Activated naive CD8-positive, alpha-beta T cell treated with anti-CD3 and anti-CD28 coated beads, Interleukin-2, amount 50 U/mL, for 24 hours (primary cell): ENCODE results near the gene CNIH2.
"Not testable (repeated sequence)": the region's sequence is repeated elsewhere in the genome, so short reads cannot be mapped to it uniquely, and the experiment has no call there.

ENCODE experiments used
- ATAC-seq: fragments of 150-1000 bp; cut with Tn5 transposase; one replicate; pipeline ENCODE4 v1.10.0; 2021
- DNase-seq: peaks from one replicate; pipeline ENCODE4 v3.0.0; 2021
- H3K27ac Mint-ChIP-seq: one replicate; pipeline ENCODE4 v1.8.0; 2021; ENCODE audit warnings: mild to moderate bottlenecking, mixed read lengths
- H3K27me3 Mint-ChIP-seq: one replicate; pipeline ENCODE4 v1.8.0; 2021; ENCODE audit warnings: mixed read lengths
- H3K36me3 Mint-ChIP-seq: one replicate; pipeline ENCODE4 v1.8.0; 2021; ENCODE audit warnings: low read depth, mixed read lengths
- H3K4me1 Mint-ChIP-seq: one replicate; pipeline ENCODE4 v1.8.0; 2021; ENCODE audit warnings: mixed read lengths
- H3K4me3 Mint-ChIP-seq: one replicate; pipeline ENCODE4 v1.8.0; 2021; ENCODE audit warnings: mild to moderate bottlenecking, moderate library complexity, mixed read lengths
- H3K9me3 Mint-ChIP-seq: one replicate; pipeline ENCODE4 v1.8.0; 2021; ENCODE audit warnings: mixed read lengths

Gene CNIH2

DNA sequence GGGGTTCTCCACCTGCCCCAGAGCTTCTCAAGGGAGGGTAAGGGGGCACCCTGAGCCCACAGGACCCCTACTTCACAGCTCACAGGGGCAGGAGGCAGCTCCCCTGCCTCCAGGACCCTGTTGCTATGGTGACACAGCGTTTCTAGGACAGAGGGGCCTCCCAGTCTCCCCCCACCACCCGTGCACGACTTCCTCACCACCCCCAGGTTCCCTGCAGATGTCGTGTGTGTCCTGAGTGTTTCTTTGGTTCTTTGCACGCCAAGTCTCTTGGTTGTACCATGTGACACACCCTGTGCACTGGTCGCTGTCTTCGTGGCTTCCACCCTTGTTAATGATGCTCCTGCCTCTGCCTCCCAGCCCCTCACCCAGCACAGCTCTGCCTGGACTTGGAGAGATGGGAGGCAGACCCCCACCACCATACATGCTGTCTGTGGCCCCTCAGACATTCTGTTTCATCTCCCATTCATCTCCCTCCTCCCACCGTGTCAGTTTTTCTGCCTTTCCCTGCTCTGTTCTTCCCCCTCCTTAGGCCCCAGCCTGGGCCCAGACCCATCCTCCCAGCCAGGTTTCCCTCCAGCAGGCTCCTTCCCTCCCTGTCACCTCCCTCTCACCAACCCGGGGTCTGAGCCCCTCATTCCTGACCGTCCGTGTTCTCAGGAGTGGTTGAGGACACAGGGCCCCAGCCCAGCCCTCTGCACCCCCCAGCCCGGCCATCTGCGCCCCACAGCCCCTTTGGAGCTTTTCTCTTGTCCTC lies 34.0 kb upstream of the CNIH2 start:
- no peaks in the 10 kb centered on the region for H3K27me3 Mint-ChIP-seq
- no peak overlapping the region for H3K4me3 Mint-ChIP-seq
- ATAC-seq (no peak), DNase-seq (no peak)
- H3K36me3 Mint-ChIP-seq, result peaks cover 10% of the 10 kb centered on the region
- H3K27ac Mint-ChIP-seq, result peak overlapping the region; percentile 76
- H3K4me1 Mint-ChIP-seq, result peaks cover 3% of the 10 kb centered on the region
- no peaks in the 10 kb centered on the region for H3K9me3 Mint-ChIP-seq

DNA sequence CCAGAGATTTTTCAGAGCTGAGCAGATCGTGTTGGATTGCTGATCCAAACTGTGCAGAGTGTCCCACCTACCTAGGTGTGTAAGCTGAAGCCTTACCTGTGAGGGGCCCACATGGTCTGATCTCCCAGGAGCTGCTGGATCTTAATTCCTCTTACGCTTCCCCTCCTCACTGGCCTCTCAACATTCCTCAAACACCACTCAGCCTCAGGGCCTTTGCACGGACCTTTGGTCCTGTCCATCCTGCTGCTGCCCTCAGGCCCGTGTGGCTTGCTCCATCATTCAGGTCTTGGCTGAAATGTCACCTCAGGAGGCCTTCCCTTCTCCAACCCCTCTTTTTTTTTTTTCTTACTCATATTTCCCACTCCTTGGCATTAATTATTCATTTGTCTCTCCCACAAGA lies 30.7 kb upstream of the CNIH2 start:
- Mint-ChIP-seq H3K27ac (peak overlapping the region; percentile 76), H3K36me3 (peaks cover 5% of the 10 kb centered on the region), H3K4me3 (no peak overlapping the region), H3K27me3 (no peaks in the 10 kb centered on the region), H3K4me1 (peaks cover 4% of the 10 kb centered on the region), H3K9me3 (no peaks in the 10 kb centered on the region)
- DNase-seq (no peak), ATAC-seq (no peak)

DNA sequence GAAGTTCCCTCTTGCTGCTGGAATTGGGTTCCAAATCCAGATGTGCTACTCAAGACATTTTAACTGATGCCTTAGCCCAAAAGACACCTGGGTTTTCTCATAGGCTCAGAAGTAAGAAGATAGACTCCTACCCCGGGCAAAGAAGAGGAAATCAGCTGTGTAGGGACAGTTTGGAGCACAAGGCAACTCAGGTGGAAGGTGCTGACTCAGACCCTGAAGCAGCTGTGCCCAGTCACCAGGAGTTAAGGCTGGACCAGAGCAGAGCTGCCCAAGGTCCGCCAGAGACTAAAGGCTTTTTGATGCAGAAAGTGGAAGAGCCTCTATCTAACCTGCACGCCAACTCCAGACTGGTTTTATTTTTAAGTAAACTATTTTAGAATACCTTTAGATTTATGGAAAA lies 30.2 kb upstream of the CNIH2 start:
- Mint-ChIP-seq H3K4me3 (no peak overlapping the region), H3K27ac (peak overlapping the region; percentile 23), H3K27me3 (no peaks in the 10 kb centered on the region), H3K9me3 (no peaks in the 10 kb centered on the region), H3K4me1 (peaks cover 4% of the 10 kb centered on the region), H3K36me3 (peaks cover 5% of the 10 kb centered on the region)
- DNase-seq (no peak), ATAC-seq (no peak)

DNA sequence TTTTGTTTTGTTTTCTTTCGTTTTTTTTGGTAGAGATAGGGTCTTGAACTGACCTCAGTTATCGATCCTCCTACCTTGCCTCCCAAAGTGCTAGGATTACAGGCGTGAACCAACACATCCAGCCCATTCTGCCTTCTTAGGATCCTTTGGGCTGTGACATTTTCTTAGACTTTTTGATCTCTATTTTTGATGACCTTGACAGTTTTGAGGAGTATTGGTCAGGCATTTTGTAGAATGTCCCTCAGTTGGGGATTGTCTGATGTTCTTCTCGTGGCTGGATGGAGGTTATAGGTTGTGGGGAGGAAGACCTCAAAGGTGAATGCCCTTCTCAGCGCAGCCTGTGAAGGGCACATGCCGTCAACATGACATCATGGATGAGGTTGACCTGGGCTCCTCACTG lies 29.1 kb upstream of the CNIH2 start:
- no peaks in the 10 kb centered on the region for H3K27me3 Mint-ChIP-seq
- no peak overlapping the region for H3K27ac Mint-ChIP-seq
- H3K36me3 Mint-ChIP-seq, result peaks cover 3% of the 10 kb centered on the region
- DNase-seq, result no peak
- no peak for ATAC-seq
- H3K9me3 Mint-ChIP-seq, result no peaks in the 10 kb centered on the region
- no peak overlapping the region for H3K4me3 Mint-ChIP-seq
- peaks cover 3% of the 10 kb centered on the region for H3K4me1 Mint-ChIP-seq

DNA sequence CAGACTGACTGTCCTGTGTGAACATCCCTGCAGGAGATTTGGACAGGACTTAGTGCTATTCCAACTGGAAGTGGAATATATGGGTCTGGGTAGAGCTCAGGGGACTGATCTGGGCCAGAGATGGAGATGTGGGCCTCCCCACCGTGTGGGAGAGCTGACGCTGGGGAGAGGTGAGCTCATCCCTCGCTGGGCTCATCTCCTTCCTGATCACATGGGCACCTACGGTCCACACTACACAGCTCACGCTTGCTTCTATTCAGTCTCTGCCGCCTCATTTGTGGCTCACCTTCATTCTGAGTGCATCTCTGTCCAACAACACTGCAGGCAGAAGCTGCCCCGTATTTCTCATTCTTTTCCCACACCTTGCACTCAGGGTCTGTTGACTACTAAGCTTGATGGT lies 26.2 kb upstream of the CNIH2 start:
- peaks cover 3% of the 10 kb centered on the region for H3K36me3 Mint-ChIP-seq
- peak overlapping the region; percentile 36 for H3K27ac Mint-ChIP-seq

DNA sequence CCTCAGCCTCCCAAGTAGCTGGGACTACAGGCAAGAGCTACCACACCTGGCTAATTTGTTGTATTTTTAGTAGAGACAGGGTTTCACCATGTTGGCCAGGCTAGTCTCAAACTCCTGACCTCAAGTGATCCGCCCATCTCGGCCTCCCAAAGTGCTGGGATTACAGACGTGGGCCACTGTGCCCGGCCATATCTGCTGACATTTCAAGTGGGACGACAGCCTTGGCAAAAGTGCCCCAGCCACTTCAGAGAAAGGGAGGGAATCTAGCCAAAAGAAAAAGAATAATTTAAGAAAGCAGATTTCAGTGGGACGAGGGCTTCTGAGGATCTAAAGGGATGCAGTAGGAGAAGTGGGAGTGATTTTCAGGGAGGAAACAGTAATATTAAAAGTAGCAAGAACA lies 24.9 kb upstream of the CNIH2 start:
- not testable (repeated sequence) for H3K36me3 Mint-ChIP-seq, ATAC-seq, H3K27ac Mint-ChIP-seq, DNase-seq, H3K9me3 Mint-ChIP-seq, H3K27me3 Mint-ChIP-seq, H3K4me3 Mint-ChIP-seq
- peaks cover 16% of the 10 kb centered on the region for H3K4me1 Mint-ChIP-seq

More for the DNA sequence above, 26.2 kb upstream of the CNIH2 start:
- ATAC-seq, result no peak
- no peaks in the 10 kb centered on the region for H3K9me3 Mint-ChIP-seq
- no peak overlapping the region for H3K4me3 Mint-ChIP-seq
- no peaks in the 10 kb centered on the region for H3K27me3 Mint-ChIP-seq
- DNase-seq, result no peak
- H3K4me1 Mint-ChIP-seq, result peaks cover 13% of the 10 kb centered on the region

DNA sequence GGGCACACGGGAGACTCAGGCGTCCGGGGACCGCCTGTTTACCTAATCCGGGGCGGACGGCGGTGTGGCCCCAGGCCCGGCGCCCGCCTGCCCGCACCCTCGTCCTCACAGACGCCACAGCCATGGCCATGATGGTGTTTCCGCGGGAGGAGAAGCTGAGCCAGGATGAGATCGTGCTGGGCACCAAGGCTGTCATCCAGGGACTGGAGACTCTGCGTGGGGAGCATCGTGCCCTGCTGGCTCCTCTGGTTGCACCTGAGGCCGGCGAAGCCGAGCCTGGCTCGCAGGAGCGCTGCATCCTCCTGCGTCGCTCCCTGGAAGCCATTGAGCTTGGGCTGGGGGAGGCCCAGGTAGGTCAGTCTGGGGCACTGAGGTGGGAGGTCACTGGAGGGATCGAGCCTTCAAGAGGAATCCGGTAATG lies 19.5 kb upstream of the CNIH2 start:
- peak overlapping the region; percentile 92 for H3K4me3 Mint-ChIP-seq
- no peak for ATAC-seq

DNA sequence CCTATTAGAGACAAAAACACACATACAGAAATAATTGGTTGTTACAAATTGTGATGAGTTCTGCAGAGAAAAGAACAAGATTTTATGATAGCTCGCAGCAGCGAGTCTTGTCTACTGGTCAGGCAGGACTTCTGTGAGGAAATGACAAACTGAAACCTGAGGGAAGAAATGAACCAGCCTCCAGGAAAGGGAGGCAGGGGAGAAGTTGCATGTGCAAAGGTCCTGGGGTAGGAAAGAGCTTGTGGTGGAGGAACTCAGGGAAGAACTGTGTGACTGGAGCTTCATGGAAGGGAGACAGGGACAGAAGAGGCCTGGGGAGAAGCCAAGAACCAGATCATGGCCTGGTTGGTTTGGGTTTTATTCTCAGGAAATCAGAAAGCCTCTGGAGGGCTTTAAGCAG lies 18.8 kb upstream of the CNIH2 start:
- ATAC-seq (no peak), DNase-seq (no peak)
- Mint-ChIP-seq H3K36me3 (peaks cover 22% of the 10 kb centered on the region), H3K4me3 (peak overlapping the region; percentile 92), H3K4me1 (peaks cover 31% of the 10 kb centered on the region), H3K27ac (peak overlapping the region; percentile 98), H3K27me3 (no peaks in the 10 kb centered on the region), H3K9me3 (no peaks in the 10 kb centered on the region)

More for the DNA sequence above, 19.5 kb upstream of the CNIH2 start:
- no peak for DNase-seq
- Mint-ChIP-seq H3K27me3 (no peaks in the 10 kb centered on the region), H3K27ac (peak overlapping the region; percentile 98), H3K4me1 (peaks cover 31% of the 10 kb centered on the region), H3K9me3 (no peaks in the 10 kb centered on the region), H3K36me3 (peaks cover 19% of the 10 kb centered on the region)

DNA sequence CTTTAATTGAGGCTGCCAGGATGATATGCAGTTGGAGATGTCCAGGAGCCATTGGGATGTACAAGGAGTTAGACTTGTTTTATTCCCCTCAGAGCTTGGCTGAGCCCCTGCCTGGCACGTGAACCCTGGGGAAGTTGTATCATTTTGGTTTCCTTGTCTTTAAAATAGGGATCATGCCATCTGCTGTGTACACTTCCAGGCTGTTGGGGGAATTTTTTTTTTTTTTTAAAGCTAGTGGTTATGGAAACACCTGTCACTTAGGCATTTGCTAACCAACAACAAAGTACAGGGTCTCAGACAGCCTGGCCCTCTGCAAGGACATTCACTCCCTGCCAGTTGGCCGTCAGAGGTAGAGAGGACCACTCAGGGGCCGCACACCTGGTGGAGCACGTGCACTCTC lies 18.0 kb upstream of the CNIH2 start:
- no peak overlapping the region for H3K4me3 Mint-ChIP-seq
- H3K27me3 Mint-ChIP-seq, result no peaks in the 10 kb centered on the region
- ATAC-seq (no peak), DNase-seq (no peak)
- H3K27ac Mint-ChIP-seq, result no peak overlapping the region
- no peaks in the 10 kb centered on the region for H3K9me3 Mint-ChIP-seq
- peaks cover 24% of the 10 kb centered on the region for H3K36me3 Mint-ChIP-seq
- peaks cover 31% of the 10 kb centered on the region for H3K4me1 Mint-ChIP-seq

DNA sequence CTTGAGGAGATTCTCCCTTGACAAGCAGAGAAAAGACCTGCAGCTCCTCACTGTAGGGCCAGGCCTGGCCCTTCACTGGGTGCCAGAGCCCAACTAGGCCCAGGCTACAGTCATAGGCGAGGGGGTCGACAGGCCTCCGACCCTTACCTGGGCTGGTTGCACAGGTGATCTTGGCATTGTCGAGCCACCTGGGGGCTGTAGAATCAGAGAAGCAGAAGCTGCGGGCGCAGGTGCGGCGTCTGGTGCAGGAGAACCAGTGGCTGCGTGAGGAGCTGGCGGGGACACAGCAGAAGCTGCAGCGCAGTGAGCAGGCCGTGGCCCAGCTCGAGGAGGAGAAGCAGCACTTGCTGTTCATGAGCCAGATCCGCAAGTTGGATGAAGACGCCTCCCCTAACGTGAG lies 16.4 kb upstream of the CNIH2 start:
- no peaks in the 10 kb centered on the region for H3K27me3 Mint-ChIP-seq

DNA sequence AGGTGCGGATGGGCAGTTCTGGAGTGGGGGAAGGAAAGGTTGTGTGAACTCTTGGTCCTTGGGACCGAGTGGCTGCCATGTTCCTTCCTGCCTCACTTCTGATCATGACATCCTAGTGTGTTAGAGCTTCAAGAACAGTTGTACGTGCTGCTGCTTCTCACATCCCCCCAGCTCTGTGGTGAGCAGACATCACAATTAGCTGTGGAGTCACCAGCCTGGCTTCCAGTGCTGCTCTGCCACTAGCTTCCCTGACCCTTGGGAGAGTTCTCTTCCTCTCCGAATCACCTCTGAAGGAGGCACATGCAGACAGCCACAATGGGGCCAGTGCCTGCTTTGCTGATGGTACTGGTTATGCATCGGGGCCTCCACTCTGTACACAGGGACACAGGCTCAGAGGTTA lies 15.8 kb upstream of the CNIH2 start:
- Mint-ChIP-seq H3K27ac (no peak overlapping the region), H3K4me3 (no peak overlapping the region), H3K27me3 (no peaks in the 10 kb centered on the region), H3K36me3 (peaks cover 25% of the 10 kb centered on the region), H3K9me3 (no peaks in the 10 kb centered on the region), H3K4me1 (peaks cover 23% of the 10 kb centered on the region)
- ATAC-seq (no peak), DNase-seq (no peak)

More for the DNA sequence above, 16.4 kb upstream of the CNIH2 start:
- Mint-ChIP-seq H3K9me3 (no peaks in the 10 kb centered on the region), H3K27ac (no peak overlapping the region), H3K36me3 (peaks cover 24% of the 10 kb centered on the region), H3K4me3 (no peak overlapping the region), H3K4me1 (peaks cover 22% of the 10 kb centered on the region)
- DNase-seq (no peak), ATAC-seq (no peak)

DNA sequence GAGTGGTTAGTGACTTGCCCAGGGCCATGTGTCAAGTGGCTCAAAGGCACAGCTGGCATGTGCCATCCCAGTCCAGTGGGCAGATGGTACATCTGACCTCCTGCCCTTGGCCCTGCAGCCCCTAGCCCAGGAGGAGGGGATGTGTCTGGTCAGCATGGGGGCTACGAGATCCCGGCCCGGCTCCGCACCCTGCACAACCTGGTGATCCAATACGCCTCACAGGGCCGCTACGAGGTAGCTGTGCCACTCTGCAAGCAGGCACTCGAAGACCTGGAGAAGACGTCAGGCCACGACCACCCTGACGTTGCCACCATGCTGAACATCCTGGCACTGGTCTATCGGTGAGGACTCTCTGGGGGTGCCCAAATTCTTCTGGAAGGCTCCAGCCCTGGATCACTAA lies 15.3 kb upstream of the CNIH2 start:
- Mint-ChIP-seq H3K27ac (no peak overlapping the region), H3K27me3 (no peaks in the 10 kb centered on the region), H3K4me3 (no peak overlapping the region), H3K9me3 (no peaks in the 10 kb centered on the region), H3K36me3 (peaks cover 27% of the 10 kb centered on the region), H3K4me1 (peaks cover 27% of the 10 kb centered on the region)
- DNase-seq (no peak), ATAC-seq (no peak)

DNA sequence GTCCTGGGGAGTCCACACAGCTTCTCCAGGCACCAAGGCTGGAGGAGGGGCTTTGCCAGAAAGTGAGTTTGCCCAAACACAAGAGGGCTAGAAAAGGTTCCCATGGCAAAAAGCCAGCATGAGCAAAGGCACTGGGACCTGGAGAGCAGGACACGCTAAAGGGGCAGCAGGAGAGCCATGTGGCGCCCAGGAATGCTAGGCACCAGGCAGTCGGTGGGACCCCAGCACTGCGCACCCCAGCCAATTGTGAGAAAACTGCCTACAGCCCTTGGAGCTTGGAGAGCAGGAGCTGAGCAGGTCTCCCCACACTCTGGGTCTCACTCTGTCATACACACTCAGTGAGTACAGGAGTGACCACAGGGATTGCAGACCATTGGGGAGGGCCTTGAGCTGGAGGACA lies 14.7 kb upstream of the CNIH2 start:
- H3K4me1 Mint-ChIP-seq, result peaks cover 32% of the 10 kb centered on the region
- no peak overlapping the region for H3K4me3 Mint-ChIP-seq
- DNase-seq (no peak), ATAC-seq (no peak)
- peaks cover 28% of the 10 kb centered on the region for H3K36me3 Mint-ChIP-seq
- H3K27ac Mint-ChIP-seq, result no peak overlapping the region
- peaks cover under 1% of the 10 kb centered on the region for H3K27me3 Mint-ChIP-seq
- no peaks in the 10 kb centered on the region for H3K9me3 Mint-ChIP-seq

DNA sequence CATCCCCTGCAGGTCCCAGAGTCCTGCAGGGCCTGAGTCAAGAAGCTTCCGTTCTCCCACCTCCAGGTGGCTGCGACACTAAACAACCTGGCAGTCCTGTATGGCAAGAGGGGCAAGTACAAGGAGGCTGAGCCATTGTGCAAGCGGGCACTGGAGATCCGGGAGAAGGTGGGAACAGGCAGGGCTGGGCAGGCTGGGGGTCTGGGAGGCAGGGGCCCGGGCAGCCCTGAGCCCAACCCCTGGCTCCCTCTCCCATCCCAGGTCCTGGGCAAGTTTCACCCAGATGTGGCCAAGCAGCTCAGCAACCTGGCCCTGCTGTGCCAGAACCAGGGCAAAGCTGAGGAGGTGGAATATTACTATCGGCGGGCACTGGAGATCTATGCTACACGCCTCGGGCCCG lies 14.2 kb upstream of the CNIH2 start:
- Mint-ChIP-seq H3K36me3 (peaks cover 31% of the 10 kb centered on the region), H3K4me1 (peaks cover 29% of the 10 kb centered on the region), H3K27me3 (peaks cover 3% of the 10 kb centered on the region), H3K9me3 (no peaks in the 10 kb centered on the region), H3K4me3 (no peak overlapping the region), H3K27ac (no peak overlapping the region)
- DNase-seq (no peak), ATAC-seq (no peak)

DNA sequence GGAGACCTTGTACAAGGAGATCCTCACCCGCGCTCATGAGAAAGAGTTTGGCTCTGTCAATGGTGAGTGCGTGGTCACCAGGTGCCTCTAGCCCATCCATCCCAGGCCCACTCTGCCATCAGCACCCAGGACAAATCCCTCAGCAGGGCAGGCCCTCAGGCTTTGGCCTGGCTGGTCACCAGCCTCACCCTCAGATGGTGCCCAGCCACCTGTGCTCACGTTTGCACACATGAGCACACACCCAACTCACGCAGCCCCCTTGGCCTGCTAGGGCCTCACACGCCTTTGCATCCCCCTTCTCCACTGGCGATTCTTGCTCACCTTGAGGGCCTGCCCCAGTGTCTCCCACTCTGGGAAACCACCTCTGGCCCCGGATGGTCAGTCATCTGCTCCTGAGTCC lies 13.6 kb upstream of the CNIH2 start:
- Mint-ChIP-seq H3K4me3 (no peak overlapping the region), H3K27me3 (peaks cover 3% of the 10 kb centered on the region), H3K36me3 (peaks cover 28% of the 10 kb centered on the region), H3K4me1 (peaks cover 28% of the 10 kb centered on the region), H3K9me3 (no peaks in the 10 kb centered on the region), H3K27ac (no peak overlapping the region)
- DNase-seq (no peak), ATAC-seq (no peak)

DNA sequence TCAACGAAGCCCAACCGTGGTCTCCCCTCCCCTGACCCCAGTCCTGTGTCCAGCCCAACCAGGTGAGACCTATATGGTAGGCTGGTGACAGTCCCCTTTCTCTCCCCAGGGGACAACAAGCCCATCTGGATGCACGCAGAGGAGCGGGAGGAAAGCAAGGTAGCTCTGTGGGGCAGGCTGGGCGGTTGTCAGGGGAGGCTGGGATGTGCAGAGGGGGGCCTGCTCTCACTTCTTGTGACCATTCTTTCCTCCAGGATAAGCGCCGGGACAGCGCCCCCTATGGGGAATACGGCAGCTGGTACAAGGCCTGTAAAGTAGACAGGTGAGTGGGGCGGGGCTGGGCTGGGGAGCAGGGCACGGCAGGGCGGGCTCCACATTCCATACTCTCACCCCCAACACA lies 13.1 kb upstream of the CNIH2 start:
- ATAC-seq (no peak), DNase-seq (peak; percentile 63)
- Mint-ChIP-seq H3K27ac (no peak overlapping the region), H3K27me3 (peaks cover 3% of the 10 kb centered on the region), H3K36me3 (peaks cover 24% of the 10 kb centered on the region), H3K4me1 (peaks cover 28% of the 10 kb centered on the region), H3K4me3 (no peak overlapping the region), H3K9me3 (no peaks in the 10 kb centered on the region)
